H9 (cell line): Measurements from ENCODE around the gene CFAP119. TPM values are rescaled to one million over a fixed set of nuclear protein-coding genes. Genes with fewer than 3 reads are reported as not detected.

Experiments
- DNase-seq: peaks from one replicate; pipeline ENCODE4 v3.0.0-alpha.2; 2017
- H2AFZ ChIP-seq: one replicate; pipeline ENCODE4 v1.6.1; 2013; ENCODE audit warnings: mild to moderate bottlenecking, low read length, control low read depth, moderate library complexity
- H2AK5ac ChIP-seq: 2 replicates; pipeline ENCODE4 v1.6.1; 2013; ENCODE audit warnings: low read length, control low read depth, mixed read lengths; ENCODE audit not compliant: insufficient read length
- H2BK120ac ChIP-seq: one replicate; pipeline ENCODE4 v1.6.1; 2013; ENCODE audit warnings: low read depth, mild to moderate bottlenecking, low read length, control low read depth, inconsistent platforms; ENCODE audit not compliant: poor library complexity, severe bottlenecking
- H2BK12ac ChIP-seq: 2 replicates; pipeline ENCODE4 v1.6.1; 2013; ENCODE audit warnings: low read length, control low read depth, mixed read lengths, low read depth; ENCODE audit not compliant: insufficient read length
- H2BK15ac ChIP-seq: 2 replicates; pipeline ENCODE4 v1.6.1; 2013; ENCODE audit warnings: low read depth, low read length, control low read depth
- H2BK20ac ChIP-seq: one replicate; pipeline ENCODE4 v1.6.1; 2013; ENCODE audit warnings: low read depth, mild to moderate bottlenecking, low read length, control low read depth, inconsistent platforms; ENCODE audit not compliant: poor library complexity, severe bottlenecking
- H2BK5ac ChIP-seq: 2 replicates; pipeline ENCODE4 v1.6.1; 2013; ENCODE audit warnings: low read length, control low read depth, mixed read lengths; ENCODE audit not compliant: insufficient read length
- H3K14ac ChIP-seq: 2 replicates; pipeline ENCODE4 v1.6.1; 2013; ENCODE audit warnings: low read length, control low read depth; ENCODE audit not compliant: insufficient read depth
- H3K18ac ChIP-seq: 2 replicates; pipeline ENCODE4 v1.6.1; 2013; ENCODE audit warnings: low read depth, mild to moderate bottlenecking, mixed read lengths, low read length, control low read depth; ENCODE audit not compliant: insufficient read length
- H3K23ac ChIP-seq: 2 replicates; pipeline ENCODE4 v1.6.1; 2013; ENCODE audit warnings: low read length, control low read depth, mixed read lengths, low read depth; ENCODE audit not compliant: insufficient read length
- H3K23me2 ChIP-seq: 2 replicates; pipeline ENCODE4 v1.6.1; 2013; ENCODE audit warnings: low read depth, mild to moderate bottlenecking, mixed read lengths, low read length, control low read depth; ENCODE audit not compliant: insufficient read length, poor library complexity, severe bottlenecking
- H3K27ac ChIP-seq: 2 replicates; pipeline ENCODE4 v1.5.1; 2013; ENCODE audit warnings: low read length, control low read depth, mixed read lengths, low read depth; ENCODE audit not compliant: insufficient read length
- H3K27me3 ChIP-seq: 2 replicates; pipeline ENCODE4 v1.6.1; 2013; ENCODE audit warnings: low read length, control low read depth, inconsistent platforms; ENCODE audit not compliant: insufficient read depth
- H3K4ac ChIP-seq: 2 replicates; pipeline ENCODE4 v1.6.1; 2013; ENCODE audit warnings: low read depth, mild to moderate bottlenecking, control low read depth, inconsistent platforms, low read length, moderate library complexity
- H3K4me1 ChIP-seq: 2 replicates; pipeline ENCODE4 v1.6.1; 2013; ENCODE audit warnings: low read length, control low read depth, inconsistent platforms; ENCODE audit not compliant: insufficient read depth
- H3K4me2 ChIP-seq: 2 replicates; pipeline ENCODE4 v1.6.1; 2013; ENCODE audit warnings: low read length, control low read depth, mixed read lengths; ENCODE audit not compliant: insufficient read length, insufficient read depth
- H3K56ac ChIP-seq: 2 replicates; pipeline ENCODE4 v1.6.1; 2013; ENCODE audit warnings: low read depth, mild to moderate bottlenecking, mixed read lengths, low read length, control low read depth; ENCODE audit not compliant: insufficient read length
- H3K79me1 ChIP-seq: 2 replicates; pipeline ENCODE4 v1.6.1; 2013; ENCODE audit warnings: low read depth, mild to moderate bottlenecking, moderate library complexity, low read length, control low read depth, inconsistent platforms; ENCODE audit not compliant: insufficient read depth, poor library complexity, severe bottlenecking
- H3K79me2 ChIP-seq: 2 replicates; pipeline ENCODE4 v1.6.1; 2013; ENCODE audit warnings: low read length, control low read depth, inconsistent platforms; ENCODE audit not compliant: insufficient read depth
- H3K9ac ChIP-seq: 2 replicates; pipeline ENCODE4 v1.6.1; 2013; ENCODE audit warnings: low read length, control low read depth, mixed read lengths; ENCODE audit not compliant: insufficient read length; ENCODE audit errors: extremely low read depth
- H3K9me3 ChIP-seq: one replicate; pipeline ENCODE4 v1.6.1; 2013; ENCODE audit warnings: low read depth, low read length, inconsistent platforms; ENCODE audit not compliant: control insufficient read depth
- H3T11ph ChIP-seq: one replicate; pipeline ENCODE4 v1.6.1; 2013; ENCODE audit warnings: mild to moderate bottlenecking, low read length, control low read depth, inconsistent platforms
- H4K20me1 ChIP-seq: one replicate; pipeline ENCODE4 v1.6.1; 2013; ENCODE audit not compliant: control insufficient read depth, insufficient read length, insufficient read depth
- H4K5ac ChIP-seq: 2 replicates; pipeline ENCODE4 v1.6.1; 2013; ENCODE audit warnings: low read depth, mild to moderate bottlenecking, mixed read lengths, low read length, control low read depth; ENCODE audit not compliant: insufficient read length
- H4K8ac ChIP-seq: replicated peaks from 2 replicates; pipeline ENCODE4 v1.6.1; 2013; ENCODE audit warnings: low read length, control low read depth, mixed read lengths, low read depth; ENCODE audit not compliant: insufficient read length
- H4K91ac ChIP-seq: 2 replicates; pipeline ENCODE4 v1.6.1; 2013; ENCODE audit warnings: low read depth, mild to moderate bottlenecking, moderate library complexity, mixed read lengths, low read length, control low read depth; ENCODE audit not compliant: insufficient read length
- H3K27ac Mint-ChIP-seq, 3 experiments: 2 replicates in 2 of 3; 3 replicates in 1 of 3; pipeline ENCODE4 v1.8.0; 2020 to 2021; ENCODE audit warnings: mixed read lengths in 3 of 3, mild to moderate bottlenecking in 1 of 3, moderate library complexity in 1 of 3
- H3K27me3 Mint-ChIP-seq: 2 replicates; pipeline ENCODE4 v1.8.0; 2021; ENCODE audit warnings: low read depth, mild to moderate bottlenecking, moderate library complexity, mixed read lengths
- H3K36me3 Mint-ChIP-seq, 3 experiments: 2 replicates in 2 of 3; 3 replicates in 1 of 3; pipeline ENCODE4 v1.8.0; 2020 to 2021; ENCODE audit warnings: low read depth in 3 of 3, mixed read lengths in 3 of 3; ENCODE audit not compliant: insufficient read depth in 1 of 3
- H3K4me1 Mint-ChIP-seq, 2 experiments: 2 replicates each; pipeline ENCODE4 v1.8.0; 2020; ENCODE audit warnings: mixed read lengths in 2 of 2
- H3K4me3 Mint-ChIP-seq, 2 experiments: 2 replicates in 1 of 2; 3 replicates in 1 of 2; pipeline ENCODE4 v1.8.0; 2020 to 2021; ENCODE audit warnings: mild to moderate bottlenecking in 2 of 2, mixed read lengths in 2 of 2, moderate library complexity in 1 of 2
- H3K9me3 Mint-ChIP-seq, 2 experiments: 2 replicates in 1 of 2; 3 replicates in 1 of 2; pipeline ENCODE4 v1.8.0; 2020; ENCODE audit warnings: mild to moderate bottlenecking in 2 of 2, mixed read lengths in 2 of 2, moderate library complexity in 1 of 2
- WGBS: extraction: QIAGEN DNeasy Blood & Tissue Kit; methylation state at CpG from one replicate; pipeline ENCODE4 v1.1.7; 2013; ENCODE audit warnings: missing lambda C conversion rate, low lambda C conversion rate, mixed read lengths; ENCODE audit not compliant: insufficient read length; ENCODE audit errors: extremely low coverage; 5-methylcytosine and 5-hydroxymethylcytosine counted together
- total RNA-seq: library from RNA; stranded (reverse); gene quantifications from 2 replicates; pipeline ENCODE4 v1.2.1, GENCODE V29; 2021
- TF ChIP-seq, protein P1 (sequence below): fragments of 200-600 bp; sonication (generic); conservative IDR thresholded peaks from 3 replicates; pipeline ENCODE4 v1.8.0; 2021; ENCODE audit warnings: antibody characterized with exemption, mild to moderate bottlenecking

The CFAP119 gene
- total RNA-seq, 1 experiment from 2014 or later: 5.4 TPM

- Histone ChIP-seq H4K5ac (no peak overlapping the region), H2BK12ac (no peak overlapping the region), H2BK20ac (no peak overlapping the region), H2BK15ac (no peak overlapping the region), H2AFZ (no peak overlapping the region), H2AK5ac (no peak overlapping the region), H3K14ac (no peak overlapping the region), H3K4me1 (no peaks in the 10 kb centered on the region), H2BK5ac (no peak overlapping the region), H4K8ac (no peak overlapping the region), H3K23me2 (peaks cover 12% of the 10 kb centered on the region), H3K79me2 (peaks cover 3% of the 10 kb centered on the region; the same call in 1 of the 2 replicates), H4K91ac (no peak overlapping the region), H3K4me2 (no peak overlapping the region), H3K9ac (no peak overlapping the region), H3K27ac (no peak overlapping the region), H3K79me1 (peaks cover 5% of the 10 kb centered on the region), H3K23ac (no peak overlapping the region), H3K9me3 (no peaks in the 10 kb centered on the region), H4K20me1 (peaks cover 3% of the 10 kb centered on the region), H3K18ac (no peak overlapping the region), H3T11ph (no peak overlapping the region), H3K4ac (no peak overlapping the region), H3K56ac (no peak overlapping the region), H2BK120ac (no peak overlapping the region), H3K27me3 (no peaks in the 10 kb centered on the region)
- Mint-ChIP-seq H3K27ac (no peak overlapping the region), H3K9me3 (no peaks in the 10 kb centered on the region), H3K27me3 (peaks cover 1% of the 10 kb centered on the region), H3K4me1 (peaks cover 20 to 29% of the 10 kb centered on the region in 2 experiments), H3K4me3 (no peak overlapping the region), H3K36me3 (peaks cover 14 to 36% (median 26%) of the 10 kb centered on the region in 3 experiments; a peak in 6 of 7 replicates)
- no peak for DNase-seq
- WGBS: no CpG with 5 or more reads among the region's 57 CpGs
- TF ChIP-seq, protein P1, sequence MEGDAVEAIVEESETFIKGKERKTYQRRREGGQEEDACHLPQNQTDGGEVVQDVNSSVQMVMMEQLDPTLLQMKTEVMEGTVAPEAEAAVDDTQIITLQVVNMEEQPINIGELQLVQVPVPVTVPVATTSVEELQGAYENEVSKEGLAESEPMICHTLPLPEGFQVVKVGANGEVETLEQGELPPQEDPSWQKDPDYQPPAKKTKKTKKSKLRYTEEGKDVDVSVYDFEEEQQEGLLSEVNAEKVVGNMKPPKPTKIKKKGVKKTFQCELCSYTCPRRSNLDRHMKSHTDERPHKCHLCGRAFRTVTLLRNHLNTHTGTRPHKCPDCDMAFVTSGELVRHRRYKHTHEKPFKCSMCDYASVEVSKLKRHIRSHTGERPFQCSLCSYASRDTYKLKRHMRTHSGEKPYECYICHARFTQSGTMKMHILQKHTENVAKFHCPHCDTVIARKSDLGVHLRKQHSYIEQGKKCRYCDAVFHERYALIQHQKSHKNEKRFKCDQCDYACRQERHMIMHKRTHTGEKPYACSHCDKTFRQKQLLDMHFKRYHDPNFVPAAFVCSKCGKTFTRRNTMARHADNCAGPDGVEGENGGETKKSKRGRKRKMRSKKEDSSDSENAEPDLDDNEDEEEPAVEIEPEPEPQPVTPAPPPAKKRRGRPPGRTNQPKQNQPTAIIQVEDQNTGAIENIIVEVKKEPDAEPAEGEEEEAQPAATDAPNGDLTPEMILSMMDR: no peak
Observed at GRCh38 chr16:30783280-30784109, 21.6 kb upstream of the CFAP119 start.
